ENCODE results near the gene TNIK. TPM values are rescaled to one million over a fixed set of nuclear protein-coding genes. Genes with fewer than 3 reads are reported as not detected.

The TNIK gene
- polyA plus RNA-seq, 1 donor = 32.3 TPM

- no CpG with 5 or more reads among the region's 12 CpGs for whole genome bisulfite sequencing (ENCODE audit: insufficient coverage, low lambda C conversion rate)
- Histone ChIP-seq H3K27ac (ENCODE audit: low read length) (no peak overlapping the region), H3K9me3 (ENCODE audit: control insufficient read depth, low read depth, low read length) (no peaks in the 10 kb centered on the region), H3K27me3 (ENCODE audit: control insufficient read depth, insufficient read depth, low read length) (no peaks in the 10 kb centered on the region), H3K4me3 (ENCODE audit: low read length) (no peak overlapping the region), H3K4me1 (ENCODE audit: control insufficient read depth, insufficient read depth, low read length) (no peaks in the 10 kb centered on the region), H3K36me3 (ENCODE audit: control insufficient read depth, insufficient read depth, low read length) (no peaks in the 10 kb centered on the region)
- no peak for DNase-seq
Measured at GRCh38 chr3:171446801-171447578, 13.2 kb downstream of the TNIK start.

- no peak for DNase-seq
- Histone ChIP-seq H3K27ac (ENCODE audit: low read length) (no peak overlapping the region), H3K4me3 (ENCODE audit: low read length) (no peak overlapping the region), H3K4me1 (ENCODE audit: control insufficient read depth, insufficient read depth, low read length) (no peaks in the 10 kb centered on the region), H3K36me3 (ENCODE audit: control insufficient read depth, insufficient read depth, low read length) (no peaks in the 10 kb centered on the region), H3K27me3 (ENCODE audit: control insufficient read depth, insufficient read depth, low read length) (no peaks in the 10 kb centered on the region), H3K9me3 (ENCODE audit: control insufficient read depth, low read depth, low read length) (no peaks in the 10 kb centered on the region)
- WGBS (ENCODE audit: insufficient coverage, low lambda C conversion rate) = 100% methylated on average over 1 of the region's 1 CpG
Measured at GRCh38 chr3:171446301-171446700, 13.9 kb downstream of the TNIK start.

- no peak for DNase-seq
- Histone ChIP-seq H3K27me3 (ENCODE audit: control insufficient read depth, insufficient read depth, low read length) (no peaks in the 10 kb centered on the region), H3K4me3 (ENCODE audit: low read length) (no peak overlapping the region), H3K27ac (ENCODE audit: low read length) (no peak overlapping the region), H3K4me1 (ENCODE audit: control insufficient read depth, insufficient read depth, low read length) (no peaks in the 10 kb centered on the region), H3K9me3 (ENCODE audit: control insufficient read depth, low read depth, low read length) (no peaks in the 10 kb centered on the region), H3K36me3 (ENCODE audit: control insufficient read depth, insufficient read depth, low read length) (no peaks in the 10 kb centered on the region)
- WGBS (ENCODE audit: insufficient coverage, low lambda C conversion rate) = 100% methylated on average over 2 of the region's 6 CpGs
Measured at GRCh38 chr3:171445620-171446204, 14.5 kb downstream of the TNIK start.

- WGBS (ENCODE audit: insufficient coverage, low lambda C conversion rate) = no CpG with 5 or more reads among the region's 3 CpGs
- H3K27ac ChIP-seq (ENCODE audit: low read length) = no peak overlapping the region
- no peaks in the 10 kb centered on the region for H3K36me3 ChIP-seq (ENCODE audit: control insufficient read depth, insufficient read depth, low read length)
- H3K27me3 ChIP-seq (ENCODE audit: control insufficient read depth, insufficient read depth, low read length) = no peaks in the 10 kb centered on the region
- H3K4me3 ChIP-seq (ENCODE audit: low read length) = no peak overlapping the region
- H3K4me1 ChIP-seq (ENCODE audit: control insufficient read depth, insufficient read depth, low read length) = no peaks in the 10 kb centered on the region
- DNase-seq = no peak
- no peaks in the 10 kb centered on the region for H3K9me3 ChIP-seq (ENCODE audit: control insufficient read depth, low read depth, low read length)
Measured at GRCh38 chr3:171444001-171444690, 16.1 kb downstream of the TNIK start.

- no peaks in the 10 kb centered on the region for H3K27me3 ChIP-seq (ENCODE audit: control insufficient read depth, insufficient read depth, low read length)
- H3K9me3 ChIP-seq (ENCODE audit: control insufficient read depth, low read depth, low read length) = no peaks in the 10 kb centered on the region
- no peak for DNase-seq
- WGBS (ENCODE audit: insufficient coverage, low lambda C conversion rate) = no CpG with 5 or more reads among the region's 6 CpGs
- no peak overlapping the region for H3K4me3 ChIP-seq (ENCODE audit: low read length)
- H3K4me1 ChIP-seq (ENCODE audit: control insufficient read depth, insufficient read depth, low read length) = no peaks in the 10 kb centered on the region
- no peaks in the 10 kb centered on the region for H3K36me3 ChIP-seq (ENCODE audit: control insufficient read depth, insufficient read depth, low read length)
- no peak overlapping the region for H3K27ac ChIP-seq (ENCODE audit: low read length)
Measured at GRCh38 chr3:171443211-171443957, 16.8 kb downstream of the TNIK start.

- no peak overlapping the region for H3K27ac ChIP-seq (ENCODE audit: low read length)
- DNase-seq = no peak
- 92% methylated on average over 2 of the region's 2 CpGs for WGBS (ENCODE audit: insufficient coverage, low lambda C conversion rate)
- no peaks in the 10 kb centered on the region for H3K9me3 ChIP-seq (ENCODE audit: control insufficient read depth, low read depth, low read length)
- no peaks in the 10 kb centered on the region for H3K27me3 ChIP-seq (ENCODE audit: control insufficient read depth, insufficient read depth, low read length)
- H3K36me3 ChIP-seq (ENCODE audit: control insufficient read depth, insufficient read depth, low read length) = no peaks in the 10 kb centered on the region
- no peaks in the 10 kb centered on the region for H3K4me1 ChIP-seq (ENCODE audit: control insufficient read depth, insufficient read depth, low read length)
- no peak overlapping the region for H3K4me3 ChIP-seq (ENCODE audit: low read length)
Measured at GRCh38 chr3:171442184-171442583, 18.0 kb downstream of the TNIK start.

GRCh38 chr3:171441381-171441780 lies 18.8 kb downstream of the TNIK start:
- Histone ChIP-seq H3K27ac (ENCODE audit: low read length) (no peak overlapping the region), H3K4me1 (ENCODE audit: control insufficient read depth, insufficient read depth, low read length) (no peaks in the 10 kb centered on the region), H3K4me3 (ENCODE audit: low read length) (no peak overlapping the region), H3K27me3 (ENCODE audit: control insufficient read depth, insufficient read depth, low read length) (no peaks in the 10 kb centered on the region), H3K9me3 (ENCODE audit: control insufficient read depth, low read depth, low read length) (no peaks in the 10 kb centered on the region), H3K36me3 (ENCODE audit: control insufficient read depth, insufficient read depth, low read length) (no peaks in the 10 kb centered on the region)
- no peak for DNase-seq
- WGBS (ENCODE audit: insufficient coverage, low lambda C conversion rate) = 83% methylated on average over 1 of the region's 3 CpGs

- 80% methylated on average over 1 of the region's 2 CpGs for WGBS (ENCODE audit: insufficient coverage, low lambda C conversion rate)
- no peak overlapping the region for H3K4me3 ChIP-seq (ENCODE audit: low read length)
- no peaks in the 10 kb centered on the region for H3K9me3 ChIP-seq (ENCODE audit: control insufficient read depth, low read depth, low read length)
- no peaks in the 10 kb centered on the region for H3K4me1 ChIP-seq (ENCODE audit: control insufficient read depth, insufficient read depth, low read length)
- DNase-seq = no peak
- H3K27ac ChIP-seq (ENCODE audit: low read length) = no peak overlapping the region
- H3K27me3 ChIP-seq (ENCODE audit: control insufficient read depth, insufficient read depth, low read length) = no peaks in the 10 kb centered on the region
- H3K36me3 ChIP-seq (ENCODE audit: control insufficient read depth, insufficient read depth, low read length) = no peaks in the 10 kb centered on the region
Measured at GRCh38 chr3:171439996-171440395, 20.2 kb downstream of the TNIK start.

GRCh38 chr3:171437115-171437756 lies 23.0 kb downstream of the TNIK start:
- WGBS (ENCODE audit: insufficient coverage, low lambda C conversion rate) = no CpG with 5 or more reads among the region's 3 CpGs
- DNase-seq = no peak

GRCh38 chr3:171436380-171436779 lies 23.8 kb downstream of the TNIK start:
- no peaks in the 10 kb centered on the region for H3K36me3 ChIP-seq (ENCODE audit: control insufficient read depth, insufficient read depth, low read length)
- no peak overlapping the region for H3K27ac ChIP-seq (ENCODE audit: low read length)
- no peak for DNase-seq
- H3K27me3 ChIP-seq (ENCODE audit: control insufficient read depth, insufficient read depth, low read length) = no peaks in the 10 kb centered on the region
- H3K4me1 ChIP-seq (ENCODE audit: control insufficient read depth, insufficient read depth, low read length) = no peaks in the 10 kb centered on the region
- no peaks in the 10 kb centered on the region for H3K9me3 ChIP-seq (ENCODE audit: control insufficient read depth, low read depth, low read length)
- H3K4me3 ChIP-seq (ENCODE audit: low read length) = no peak overlapping the region
- no CpG with 5 or more reads among the region's 3 CpGs for WGBS (ENCODE audit: insufficient coverage, low lambda C conversion rate)

More at GRCh38 chr3:171437115-171437756, 23.0 kb downstream of the TNIK start:
- Histone ChIP-seq H3K4me3 (ENCODE audit: low read length) (no peak overlapping the region), H3K4me1 (ENCODE audit: control insufficient read depth, insufficient read depth, low read length) (no peaks in the 10 kb centered on the region), H3K27ac (ENCODE audit: low read length) (no peak overlapping the region), H3K9me3 (ENCODE audit: control insufficient read depth, low read depth, low read length) (no peaks in the 10 kb centered on the region), H3K27me3 (ENCODE audit: control insufficient read depth, insufficient read depth, low read length) (no peaks in the 10 kb centered on the region), H3K36me3 (ENCODE audit: control insufficient read depth, insufficient read depth, low read length) (no peaks in the 10 kb centered on the region)

All from large intestine (tissue), 3 donors.